Measurements from ENCODE around the gene ZSCAN2.

- no peak for TF ChIP-seq POLR2A (IDR thresholded peaks at IDR 0.05; ENCODE audit: low read depth, low read length)
- no peak for TF ChIP-seq TAF1 (IDR thresholded peaks at IDR 0.05; ENCODE audit: low read depth, low read length)
These were observed 56.2 kb downstream of the ZSCAN2 start for GRCh38 chr15:84656972-84657371.
